GM19351 (cell line): ENCODE data around the gene ADH5.
"Not testable (repeated sequence)": the region's sequence is repeated elsewhere in the genome, so short reads cannot be mapped to it uniquely, and the experiment has no call there.

Experiments used
- ATAC-seq: cut with Tn5 transposase; IDR thresholded peaks from one replicate; pipeline ENCODE4 v1.9.1; 2021; ENCODE audit warnings: mild to moderate bottlenecking, moderate library complexity; ENCODE audit not compliant: unreplicated experiment

The ADH5 gene

DNA sequence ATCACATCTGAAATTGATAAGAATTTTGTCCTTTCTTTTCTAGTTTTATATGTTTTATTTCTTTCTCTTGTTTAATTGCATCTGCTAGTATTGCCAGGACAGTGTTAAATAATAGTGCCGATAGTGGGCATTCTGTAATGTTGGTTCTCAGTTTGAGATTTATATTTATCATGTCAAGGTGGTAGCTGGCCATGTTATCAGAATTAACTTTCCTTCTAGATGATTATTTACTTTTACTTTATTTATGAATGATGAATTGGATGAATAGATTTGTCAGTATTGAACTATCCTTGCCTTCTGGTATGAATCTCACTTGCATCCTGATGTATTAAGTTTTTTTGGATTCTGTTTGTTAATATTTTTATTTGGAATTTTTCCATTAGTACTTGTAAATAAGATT, 50.4 kb downstream of the ADH5 start:
- ATAC-seq, result no peak

GRCh38 chr4:99033956-99034355, 54.6 kb downstream of the ADH5 start:
- no peak for ATAC-seq

GRCh38 chr4:99029852-99030251, 58.7 kb downstream of the ADH5 start:
- no peak for ATAC-seq

DNA sequence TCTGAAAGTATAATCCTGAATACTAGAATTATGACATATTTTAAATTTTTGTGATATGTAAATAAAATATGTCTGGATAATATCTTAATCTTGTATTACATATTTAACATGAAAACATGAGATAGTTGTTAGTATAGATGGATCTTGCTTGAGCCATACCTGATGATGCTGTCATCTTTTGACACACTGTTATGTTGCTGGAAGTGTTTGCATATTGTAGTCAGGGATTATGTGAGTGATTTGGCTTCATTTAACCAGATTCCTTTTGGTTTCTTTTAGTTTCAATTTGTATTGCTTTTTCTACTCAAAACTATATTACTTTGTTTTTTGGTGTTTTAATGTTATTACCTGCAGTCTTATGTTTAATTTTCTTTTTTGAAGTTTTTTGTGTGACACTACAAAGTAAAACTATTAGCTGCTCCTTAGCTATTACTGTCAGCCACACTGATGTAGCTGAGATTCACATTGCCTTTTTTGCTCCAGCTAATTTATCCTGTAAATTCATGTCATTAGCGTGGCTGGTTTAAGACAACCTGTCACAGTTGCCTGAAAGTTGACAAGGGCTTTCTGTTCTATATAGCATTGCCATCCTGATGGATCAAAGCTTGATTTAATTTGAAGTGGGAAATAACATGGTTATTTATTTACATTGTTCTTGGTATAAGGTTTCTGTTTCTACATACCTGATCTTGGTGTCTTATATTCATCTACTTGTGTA, 59.4 kb downstream of the ADH5 start:
- ATAC-seq, result peak; percentile 55

DNA sequence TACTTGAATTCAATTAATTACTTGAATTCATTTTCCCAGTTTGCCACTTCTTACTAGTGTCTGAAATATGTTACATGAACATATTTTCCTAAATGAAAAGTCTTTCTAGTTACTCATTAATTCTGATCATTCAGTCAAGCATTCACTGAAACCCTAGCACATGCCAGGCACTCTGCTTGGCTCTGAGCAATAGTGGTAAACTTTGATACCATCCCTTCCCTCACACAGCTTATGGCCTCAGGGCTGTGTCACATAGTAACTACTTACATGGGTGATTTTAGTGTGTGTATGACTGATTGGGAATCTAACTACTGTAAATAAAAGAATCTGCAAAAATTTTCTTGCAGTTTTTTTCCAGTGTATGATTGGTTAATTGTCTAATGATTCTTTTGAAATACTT, 60.4 kb downstream of the ADH5 start:
- ATAC-seq, result no peak

DNA sequence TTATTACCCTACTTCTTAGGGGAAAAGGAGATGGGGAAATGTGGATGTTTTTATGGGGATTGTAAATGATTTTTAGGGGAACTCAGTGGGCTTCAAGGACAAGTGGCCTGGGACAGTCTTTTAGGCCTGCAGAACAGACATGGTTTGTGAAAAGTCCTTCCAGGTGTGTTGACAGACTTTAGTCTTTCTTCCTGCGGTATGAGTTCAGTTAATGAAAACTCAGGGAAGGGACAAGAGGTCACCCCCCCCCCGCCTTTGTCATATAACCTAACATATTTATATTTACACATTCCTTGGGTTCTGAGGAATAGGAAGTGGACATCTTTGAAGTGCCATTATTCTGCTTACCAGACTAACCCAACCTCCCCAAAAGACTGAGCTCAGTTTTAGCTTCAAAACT, 61.3 kb downstream of the ADH5 start:
- ATAC-seq, result no peak

- no peak for ATAC-seq
Measured at GRCh38 chr4:99025506-99025905, 63.1 kb downstream of the ADH5 start.

- no peak for ATAC-seq
Measured at GRCh38 chr4:99024481-99025275, 63.9 kb downstream of the ADH5 start.

- not testable (repeated sequence) for ATAC-seq
Measured at GRCh38 chr4:99023800-99024251, 64.8 kb downstream of the ADH5 start.

- ATAC-seq, result no peak
Measured at GRCh38 chr4:99022566-99022965, 66.0 kb downstream of the ADH5 start.

DNA sequence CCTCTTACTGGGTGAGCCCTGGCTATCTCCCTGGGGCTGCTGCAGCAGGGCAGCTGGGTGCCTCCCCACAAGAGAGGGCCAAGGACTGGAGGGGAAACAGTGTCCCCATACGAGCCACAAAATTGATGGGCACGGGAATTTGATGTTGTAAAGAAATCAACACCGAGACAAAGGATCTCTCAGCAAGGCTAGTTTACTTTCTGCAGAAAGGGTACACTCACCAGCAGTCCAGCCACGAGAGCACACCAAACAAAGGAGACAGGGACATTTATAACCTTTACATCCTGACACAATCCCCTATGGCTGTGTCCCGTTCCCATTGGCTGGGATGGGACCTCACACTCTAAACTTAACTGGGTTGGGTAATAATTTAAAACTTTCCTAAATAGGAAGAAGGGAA, 67.2 kb downstream of the ADH5 start:
- ATAC-seq, result no peak
